NK-92 (cell line): Measurements from ENCODE around the gene TPMT.
"Not testable (repeated sequence)": the region's sequence is repeated elsewhere in the genome, so short reads cannot be mapped to it uniquely, and the experiment has no call there.

Source experiments
- DNase-seq: peaks from one replicate; lab custom pipeline; 2025; ENCODE audit not compliant: unreplicated experiment; lab: John Stamatoyannopoulos, UW

TPMT gene

DNA sequence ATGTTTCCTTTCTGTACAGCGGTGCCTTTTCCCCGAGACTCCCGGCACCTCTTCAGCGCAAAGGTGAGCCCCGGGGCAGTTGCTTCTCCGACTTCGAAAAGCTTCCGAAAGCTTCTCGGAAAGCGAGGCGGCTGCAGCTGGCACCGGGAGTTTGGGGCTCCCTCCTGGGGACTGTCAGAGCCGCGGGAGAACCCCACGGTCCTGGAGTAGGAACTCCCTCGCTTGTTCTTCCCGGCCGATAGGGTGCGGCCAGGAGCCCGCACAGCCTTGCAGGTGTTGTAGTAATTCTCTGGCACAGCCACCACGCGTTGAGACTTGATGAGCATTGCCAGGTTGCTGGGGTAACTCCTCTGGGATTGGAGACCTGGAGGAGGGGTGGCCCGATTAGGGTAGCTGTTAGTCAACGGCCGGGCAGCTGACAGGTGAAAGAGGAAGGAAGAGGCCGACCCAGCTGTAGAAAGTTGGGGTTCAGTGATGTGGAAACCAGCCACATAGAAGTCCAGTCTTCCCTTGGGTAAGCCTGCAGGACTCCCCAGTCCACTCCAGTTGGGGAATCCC lies 1.1 kb upstream of the TPMT start:
- DNase-seq, result no peak

DNA sequence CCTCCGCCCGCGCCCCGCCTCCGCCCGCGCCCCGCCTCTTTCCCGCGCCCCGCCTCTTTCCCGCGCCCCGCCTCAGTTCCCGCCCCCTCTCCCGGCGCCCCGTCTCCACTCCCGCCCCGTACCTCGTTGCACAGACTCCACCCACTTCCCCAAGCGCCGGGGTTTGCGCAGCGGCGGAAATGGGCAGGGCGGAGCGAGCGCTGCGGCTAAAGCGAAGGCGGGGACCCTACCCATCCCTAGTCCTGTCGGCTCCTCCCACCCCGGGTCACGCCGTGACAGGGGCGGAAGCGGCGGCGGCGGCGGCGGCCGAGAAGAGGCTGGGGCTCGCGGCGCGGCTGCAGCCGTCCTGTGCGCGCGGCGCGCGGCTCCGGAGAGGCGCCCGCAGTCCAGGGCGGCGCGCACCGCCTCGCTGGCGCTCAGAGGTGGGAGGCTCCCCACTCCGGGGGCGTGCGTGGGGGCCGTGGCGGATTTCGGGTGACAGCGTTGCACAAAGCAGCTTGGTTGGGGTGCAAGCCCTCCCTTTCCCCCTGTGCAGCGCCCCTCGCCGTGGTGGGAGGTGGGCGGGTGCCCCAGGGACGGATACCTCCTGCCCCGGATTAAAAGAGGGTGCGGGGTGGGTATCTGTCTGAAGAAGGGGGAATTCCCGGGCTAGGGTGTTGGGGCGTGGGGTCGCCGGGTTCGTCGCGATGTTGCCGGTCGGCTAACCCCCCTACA lies 430 bp upstream of the TPMT start, which contains the start of gene KDM1B:
Gene KDM1B (plus strand): TSS at position 273 of the 714 bp plus-strand sequence. CDS start 4,474 bp downstream, outside the sequence.
- DNase-seq, result peak; percentile 89

DNA sequence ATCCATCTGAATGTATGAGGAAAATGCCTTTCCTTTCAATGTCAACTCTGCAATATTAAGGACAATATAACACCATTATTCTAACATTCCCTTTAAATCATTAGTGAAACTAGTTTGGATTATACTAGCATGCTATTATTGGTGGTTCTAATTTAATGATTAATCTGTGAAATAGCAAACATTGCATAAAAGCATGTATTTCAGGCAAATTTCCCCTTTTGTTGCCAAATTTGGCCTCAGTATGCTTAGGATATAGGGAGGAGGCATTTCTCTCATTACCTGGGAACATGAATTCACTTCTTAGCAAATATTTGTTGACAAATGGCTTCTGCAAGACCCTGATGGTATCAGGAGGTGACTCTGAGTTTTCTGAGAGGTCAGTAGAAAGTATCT lies 1.6 kb downstream of the TPMT start:
- DNase-seq, result no peak

DNA sequence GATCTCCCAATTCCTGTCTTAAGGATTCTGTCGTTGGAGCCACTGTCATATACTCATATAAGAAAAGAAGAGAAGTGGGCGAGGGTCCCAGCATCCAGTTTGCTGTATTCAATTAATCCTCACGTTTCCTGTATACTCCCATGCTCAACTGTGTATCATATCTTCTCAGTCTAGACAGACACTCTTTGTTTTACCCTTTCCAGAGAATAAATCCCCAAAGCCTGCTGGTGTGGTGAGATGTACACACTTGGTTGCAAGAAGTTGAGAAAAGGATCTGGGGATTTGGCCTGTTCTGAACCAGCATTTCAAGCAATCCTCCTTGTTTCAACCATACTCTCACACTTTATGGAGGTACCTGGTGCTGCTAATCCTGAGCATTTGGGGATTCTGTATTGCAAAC lies 3.1 kb downstream of the TPMT start:
- DNase-seq, result no peak

GRCh38 chr6:18151391-18151790 lies 3.5 kb downstream of the TPMT start:
- not testable (repeated sequence) for DNase-seq

- DNase-seq, result no peak
Observed at GRCh38 chr6:18148304-18149025, 6.4 kb downstream of the TPMT start.

GRCh38 chr6:18147616-18148015 lies 7.3 kb downstream of the TPMT start:
- no peak for DNase-seq

DNA sequence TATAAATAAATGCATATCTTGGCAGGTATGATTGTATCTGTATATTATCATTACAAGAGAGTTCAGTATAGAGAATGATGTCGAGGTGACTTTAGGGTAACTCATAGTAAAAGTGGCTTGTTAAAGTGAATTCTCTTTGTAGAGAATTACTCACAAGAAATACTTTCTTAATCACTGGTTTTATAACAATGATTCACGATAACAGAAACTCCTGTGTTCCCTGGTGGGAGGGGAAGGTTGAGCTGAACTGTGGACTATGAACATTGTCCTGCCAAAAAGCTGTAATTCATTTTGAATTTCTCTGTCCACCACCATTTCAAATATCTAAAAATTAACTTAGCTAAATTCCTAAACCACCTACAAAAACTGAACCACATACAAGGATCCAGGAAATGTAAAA lies 7.7 kb downstream of the TPMT start:
- DNase-seq, result no peak

- DNase-seq, result no peak
Observed at GRCh38 chr6:18142591-18142861, 12.4 kb downstream of the TPMT start.

- no peak for DNase-seq
Observed at GRCh38 chr6:18141805-18142590, 12.9 kb downstream of the TPMT start.

- DNase-seq, result no peak
Observed at GRCh38 chr6:18139935-18140621, 14.8 kb downstream of the TPMT start.

GRCh38 chr6:18138906-18139305 lies 16.0 kb downstream of the TPMT start:
- no peak for DNase-seq

DNA sequence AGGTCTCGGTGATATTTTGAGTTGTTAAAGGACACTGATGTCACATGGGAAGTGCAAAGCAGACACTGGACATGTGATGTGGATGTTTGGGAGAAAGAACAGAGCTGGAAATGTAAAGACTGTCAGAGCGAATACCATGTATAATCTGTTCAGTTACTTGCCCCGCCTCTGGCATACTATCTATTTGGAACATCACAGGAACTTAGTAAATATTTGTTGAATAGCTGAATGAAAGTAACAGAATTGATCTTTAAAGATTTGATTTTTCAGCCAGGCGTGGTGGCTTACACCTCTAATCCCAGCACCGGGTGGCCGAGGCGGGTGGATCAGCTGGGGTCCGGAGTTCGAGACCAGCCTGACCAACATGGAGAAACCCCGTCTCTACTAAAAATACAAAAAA lies 18.6 kb downstream of the TPMT start:
- DNase-seq, result no peak

GRCh38 chr6:18135171-18135570 lies 19.7 kb downstream of the TPMT start:
- DNase-seq, result no peak

DNA sequence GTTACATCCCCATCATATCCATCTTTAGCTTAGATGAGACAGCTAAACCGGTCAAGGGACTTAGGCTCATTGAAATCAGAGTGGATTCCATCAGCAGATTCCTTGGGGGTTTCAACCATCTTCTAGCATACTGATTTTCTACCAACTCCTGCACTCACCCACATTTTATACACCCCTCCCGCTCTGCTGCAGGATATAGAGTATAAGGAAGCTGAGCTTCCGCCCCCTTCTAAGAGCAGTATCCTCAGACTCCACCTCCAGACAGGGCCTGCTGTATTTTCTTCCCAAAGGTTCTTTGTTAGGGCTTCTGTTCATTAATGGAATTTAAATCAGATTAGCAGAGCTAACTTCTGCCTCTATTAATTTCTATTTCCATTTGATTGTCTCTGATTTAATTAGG lies 22.5 kb downstream of the TPMT start:
- no peak for DNase-seq

DNA sequence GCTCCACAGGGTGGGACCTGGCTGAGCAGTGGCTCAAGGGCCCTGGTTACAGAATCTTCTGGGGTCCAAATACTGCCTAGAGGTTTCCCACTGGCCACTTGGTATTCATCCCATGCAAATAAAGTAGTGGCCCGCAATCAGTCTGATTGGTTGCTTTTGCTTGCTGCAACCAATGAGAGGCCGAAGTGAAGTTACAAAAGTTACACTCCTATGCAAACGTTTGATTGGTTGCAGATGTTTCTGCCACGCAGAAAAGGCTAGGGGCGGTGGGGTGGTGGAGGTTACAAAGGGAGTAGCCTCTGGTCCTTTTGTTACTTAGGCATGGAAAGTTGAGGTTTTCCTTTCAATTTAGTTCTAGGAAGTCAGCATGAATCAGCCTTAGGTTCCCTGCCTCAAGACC lies 28.8 kb downstream of the TPMT start:
- no peak for DNase-seq

- DNase-seq, result no peak
Observed at GRCh38 chr6:18122128-18123093, 32.5 kb downstream of the TPMT start, which contains the start of gene NHLRC1. Gene NHLRC1, minus strand, starts transcription at chr6:18122677. Its CDS starts 71 bp downstream, at chr6:18122606.

- no peak for DNase-seq
Observed at GRCh38 chr6:18121580-18122127, 33.2 kb downstream of the TPMT start.

- DNase-seq, result no peak
Observed at GRCh38 chr6:18119236-18119635, 35.6 kb downstream of the TPMT start.

DNA sequence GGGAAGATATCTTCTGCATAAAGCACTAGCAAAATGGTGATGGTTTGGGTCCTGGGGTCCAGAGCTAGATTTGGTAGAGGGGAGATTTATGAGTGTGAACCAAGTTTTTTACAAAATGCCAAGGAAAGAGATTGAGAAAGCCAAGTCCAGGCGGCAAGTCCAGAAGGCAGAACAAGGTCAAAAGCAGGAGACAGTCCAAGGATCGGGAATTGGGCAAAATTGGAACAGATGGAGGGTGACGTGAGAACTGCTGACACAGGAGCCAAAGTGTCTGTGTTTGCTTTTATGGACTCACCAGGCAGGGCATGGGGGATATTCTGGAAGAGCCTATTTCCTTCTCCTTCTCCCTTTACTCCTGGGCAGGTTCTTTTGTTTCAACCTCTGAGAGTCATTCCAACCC lies 36.5 kb downstream of the TPMT start:
- no peak for DNase-seq
